Osteoblast (primary cell): ENCODE results near the gene SLC7A6OS. TPM values are rescaled to one million over a fixed set of nuclear protein-coding genes. Genes with fewer than 3 reads are reported as not detected.

Experiments used
- DNase-seq: peaks from one replicate; pipeline ENCODE4 v3.0.0; 2011; ENCODE audit warnings: low spot score, mixed read lengths; ENCODE audit not compliant: insufficient read length; ENCODE audit errors: missing footprints
- H2AFZ ChIP-seq: 2 replicates; pipeline ENCODE4 v1.6.0; 2011; ENCODE audit warnings: mild to moderate bottlenecking, low read length
- H3K27ac ChIP-seq: 2 replicates; pipeline ENCODE4 v1.5.1; 2011; ENCODE audit warnings: mild to moderate bottlenecking, low read depth, low read length, moderate library complexity
- H3K27me3 ChIP-seq: 2 replicates; pipeline ENCODE4 v1.6.0; 2012; ENCODE audit warnings: mild to moderate bottlenecking, control low read depth, inconsistent platforms, low read length, moderate library complexity; ENCODE audit not compliant: insufficient read depth
- H3K36me3 ChIP-seq: 2 replicates; pipeline ENCODE4 v1.5.1; 2011; ENCODE audit warnings: mild to moderate bottlenecking, low read length, control low read depth, moderate library complexity; ENCODE audit not compliant: insufficient read depth
- H3K4me1 ChIP-seq: 2 replicates; pipeline ENCODE4 v1.5.1; 2011; ENCODE audit warnings: mild to moderate bottlenecking, low read length, control low read depth, moderate library complexity; ENCODE audit not compliant: insufficient read depth
- H3K4me2 ChIP-seq: 2 replicates; pipeline ENCODE4 v1.6.0; 2011; ENCODE audit warnings: mild to moderate bottlenecking, low read length; ENCODE audit not compliant: insufficient read depth
- H3K4me3 ChIP-seq: fragments of 200-600 bp; sonication (generic); 3 replicates; pipeline ENCODE4 v1.5.1; 2012; ENCODE audit warnings: mild to moderate bottlenecking, low read length, inconsistent platforms; ENCODE audit not compliant: insufficient read depth
- H3K79me2 ChIP-seq: 2 replicates; pipeline ENCODE4 v1.6.0; 2012; ENCODE audit warnings: mild to moderate bottlenecking, low read length, control low read depth, inconsistent platforms; ENCODE audit not compliant: insufficient read depth
- H3K9me3 ChIP-seq: 2 replicates; pipeline ENCODE4 v1.5.1; 2011; ENCODE audit warnings: low read depth, low read length, control low read depth
- H4K20me1 ChIP-seq: 2 replicates; pipeline ENCODE4 v1.6.0; 2012; ENCODE audit warnings: mild to moderate bottlenecking, low read length, control low read depth; ENCODE audit not compliant: insufficient read depth
- total RNA-seq: library from RNA; depleted of rRNA; stranded (reverse); fragments of >200 nt; gene quantifications from 2 replicates; pipeline ENCODE4 v1.2.3, GENCODE V29; 2012
- TF ChIP-seq, protein P1 (sequence below): IDR thresholded peaks from 2 replicates; pipeline ENCODE4 v1.5.1; 2011; ENCODE audit warnings: mild to moderate bottlenecking, low read depth, low read length, moderate library complexity; ENCODE audit errors: extremely low read depth

SLC7A6OS gene
- total RNA-seq, 1 donor = 12.3 TPM

GRCh38 chr16:68269793-68270192, 41.0 kb downstream of the SLC7A6OS start:
- Histone ChIP-seq H3K27me3 (no peaks in the 10 kb centered on the region), H2AFZ (no peak overlapping the region), H4K20me1 (peaks cover 71% of the 10 kb centered on the region), H3K27ac (no peak overlapping the region), H3K79me2 (peaks cover 93% of the 10 kb centered on the region), H3K9me3 (no peaks in the 10 kb centered on the region), H3K4me1 (peaks cover 25% of the 10 kb centered on the region), H3K4me2 (no peak overlapping the region), H3K36me3 (peaks cover 49% of the 10 kb centered on the region), H3K4me3 (no peak overlapping the region)
- no peak for DNase-seq
- TF ChIP-seq, protein P1, sequence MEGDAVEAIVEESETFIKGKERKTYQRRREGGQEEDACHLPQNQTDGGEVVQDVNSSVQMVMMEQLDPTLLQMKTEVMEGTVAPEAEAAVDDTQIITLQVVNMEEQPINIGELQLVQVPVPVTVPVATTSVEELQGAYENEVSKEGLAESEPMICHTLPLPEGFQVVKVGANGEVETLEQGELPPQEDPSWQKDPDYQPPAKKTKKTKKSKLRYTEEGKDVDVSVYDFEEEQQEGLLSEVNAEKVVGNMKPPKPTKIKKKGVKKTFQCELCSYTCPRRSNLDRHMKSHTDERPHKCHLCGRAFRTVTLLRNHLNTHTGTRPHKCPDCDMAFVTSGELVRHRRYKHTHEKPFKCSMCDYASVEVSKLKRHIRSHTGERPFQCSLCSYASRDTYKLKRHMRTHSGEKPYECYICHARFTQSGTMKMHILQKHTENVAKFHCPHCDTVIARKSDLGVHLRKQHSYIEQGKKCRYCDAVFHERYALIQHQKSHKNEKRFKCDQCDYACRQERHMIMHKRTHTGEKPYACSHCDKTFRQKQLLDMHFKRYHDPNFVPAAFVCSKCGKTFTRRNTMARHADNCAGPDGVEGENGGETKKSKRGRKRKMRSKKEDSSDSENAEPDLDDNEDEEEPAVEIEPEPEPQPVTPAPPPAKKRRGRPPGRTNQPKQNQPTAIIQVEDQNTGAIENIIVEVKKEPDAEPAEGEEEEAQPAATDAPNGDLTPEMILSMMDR = no peak

- Histone ChIP-seq H3K4me2 (peak overlapping the region; percentile 36), H3K79me2 (peaks cover 75% of the 10 kb centered on the region), H3K36me3 (peaks cover 31% of the 10 kb centered on the region), H3K9me3 (no peaks in the 10 kb centered on the region), H3K4me3 (no peak overlapping the region), H3K27me3 (no peaks in the 10 kb centered on the region), H4K20me1 (peaks cover 53% of the 10 kb centered on the region), H3K4me1 (peaks cover 25% of the 10 kb centered on the region), H3K27ac (no peak overlapping the region), H2AFZ (no peak overlapping the region)
- no peak for DNase-seq
- TF ChIP-seq, protein P1 = no peak
Observed at GRCh38 chr16:68267612-68268405, 42.9 kb downstream of the SLC7A6OS start.

- H3K79me2 ChIP-seq = peaks cover 50% of the 10 kb centered on the region
Observed at GRCh38 chr16:68265078-68265920, 45.4 kb downstream of the SLC7A6OS start.

More at GRCh38 chr16:68265078-68265920, 45.4 kb downstream of the SLC7A6OS start:
- Histone ChIP-seq H3K9me3 (no peaks in the 10 kb centered on the region), H2AFZ (peak overlapping the region; percentile 79), H3K36me3 (peaks cover 17% of the 10 kb centered on the region), H4K20me1 (peaks cover 30% of the 10 kb centered on the region), H3K4me1 (peaks cover 21% of the 10 kb centered on the region), H3K4me2 (peak overlapping the region; percentile 94), H3K4me3 (peak overlapping the region; percentile 83), H3K27ac (peak overlapping the region; percentile 96), H3K27me3 (no peaks in the 10 kb centered on the region)
- TF ChIP-seq, protein P1 = no peak
- peak; percentile 96 for DNase-seq
